HG03139 (cell line): ENCODE results near the gene VGLL2.

Experiments used
- ATAC-seq: cut with Tn5 transposase; IDR thresholded peaks from one replicate; pipeline ENCODE4 v1.9.1; 2021; ENCODE audit not compliant: unreplicated experiment

The VGLL2 gene

DNA sequence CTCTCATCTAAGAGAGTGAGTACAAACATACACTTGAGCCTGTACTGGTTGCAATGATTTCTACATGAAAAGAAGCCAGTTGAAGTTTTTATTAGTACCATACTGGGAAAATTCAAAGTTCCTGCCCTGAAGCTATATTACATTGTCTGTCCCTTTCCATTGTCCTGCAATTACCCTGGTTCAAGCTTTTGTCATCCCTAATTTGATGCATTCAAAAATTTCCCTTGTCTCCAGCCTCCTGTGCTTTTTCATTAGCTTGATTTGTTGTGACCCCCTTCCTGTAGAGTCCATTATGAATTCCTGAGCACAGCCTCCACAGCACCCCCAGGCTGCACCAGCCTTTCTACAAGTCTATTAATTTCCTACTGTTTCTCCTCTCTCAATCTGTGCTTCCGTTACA lies 46.4 kb downstream of the VGLL2 start:
- no peak for ATAC-seq

DNA sequence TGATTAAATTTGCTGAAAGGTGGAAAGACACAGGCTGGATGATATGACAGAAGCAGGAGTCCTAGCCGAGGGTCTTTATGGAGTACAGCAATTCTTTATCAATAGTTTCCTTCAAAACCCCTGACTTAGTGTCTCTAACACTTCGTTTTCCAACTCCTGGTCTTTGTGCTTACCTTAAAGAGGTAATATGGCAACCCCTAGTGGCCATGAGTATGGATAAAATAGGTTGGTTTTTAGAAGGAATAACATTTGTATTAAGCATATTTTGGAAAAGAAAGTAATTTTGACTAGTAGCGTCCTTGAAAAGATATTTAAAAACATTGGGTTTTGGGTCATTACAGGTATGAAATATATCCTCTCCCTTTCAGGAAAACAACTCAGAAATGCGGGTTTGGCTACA lies 51.9 kb downstream of the VGLL2 start:
- no peak for ATAC-seq
